HUES48 (cell line): Measurements from ENCODE around the gene RIMBP3C.
"Not testable (repeated sequence)": the region's sequence is repeated elsewhere in the genome, so short reads cannot be mapped to it uniquely, and the experiment has no call there.

Experiments used
- H3K27ac ChIP-seq: one replicate; pipeline ENCODE4 v1.7.0; 2013; ENCODE audit warnings: low read depth, low read length, inconsistent platforms
- H3K27me3 ChIP-seq: 2 replicates; pipeline ENCODE4 v1.6.1; 2013; ENCODE audit warnings: mild to moderate bottlenecking, low read length; ENCODE audit not compliant: control insufficient read depth, insufficient read depth
- H3K36me3 ChIP-seq: 2 replicates; pipeline ENCODE4 v1.6.1; 2013; ENCODE audit warnings: low read length; ENCODE audit not compliant: control insufficient read depth, insufficient read depth
- H3K4me1 ChIP-seq: 2 replicates; pipeline ENCODE4 v1.6.1; 2013; ENCODE audit warnings: mild to moderate bottlenecking, low read length; ENCODE audit not compliant: control insufficient read depth, insufficient read depth
- H3K4me3 ChIP-seq: 2 replicates; pipeline ENCODE4 v1.5.1; 2013; ENCODE audit warnings: mild to moderate bottlenecking, low read depth, low read length
- H3K9ac ChIP-seq: 2 replicates; pipeline ENCODE4 v1.6.1; 2013; ENCODE audit warnings: mild to moderate bottlenecking, low read depth, low read length, moderate library complexity
- H3K9me3 ChIP-seq: 2 replicates; pipeline ENCODE4 v1.6.1; 2013; ENCODE audit warnings: low read length; ENCODE audit not compliant: control insufficient read depth, insufficient read depth

RIMBP3C gene

GRCh38 chr22:21569459-21570170 is 18.4 kb upstream of the RIMBP3C start:
- Histone ChIP-seq H3K9me3 (no peaks in the 10 kb centered on the region), H3K27me3 (no peaks in the 10 kb centered on the region), H3K4me3 (peak overlapping the region; percentile 88), H3K4me1 (peaks cover 16% of the 10 kb centered on the region), H3K36me3 (no peaks in the 10 kb centered on the region), H3K27ac (peak overlapping the region; percentile 20), H3K9ac (no peak overlapping the region; the same call in 1 of the 2 replicates)

- Histone ChIP-seq H3K27ac (peak overlapping the region; percentile 86), H3K9ac (peak overlapping the region; percentile 98; the same call in 1 of the 2 replicates), H3K4me3 (peak overlapping the region; percentile 88), H3K4me1 (peaks cover 16% of the 10 kb centered on the region)
- H3K36me3 ChIP-seq, H3K27me3 ChIP-seq, H3K9me3 ChIP-seq: not testable (repeated sequence)
Measured at GRCh38 chr22:21569076-21569427, 17.8 kb upstream of the RIMBP3C start.

GRCh38 chr22:21568347-21569075 is 17.2 kb upstream of the RIMBP3C start:
- no peaks in the 10 kb centered on the region for H3K36me3 ChIP-seq
- H3K4me3 ChIP-seq = peak overlapping the region; percentile 88
- peaks cover 16% of the 10 kb centered on the region for H3K4me1 ChIP-seq
- peak overlapping the region; percentile 98 for H3K9ac ChIP-seq
- H3K27ac ChIP-seq = peak overlapping the region; percentile 86
- H3K27me3 ChIP-seq = no peaks in the 10 kb centered on the region
- no peaks in the 10 kb centered on the region for H3K9me3 ChIP-seq

GRCh38 chr22:21567456-21568346 is 16.4 kb upstream of the RIMBP3C start, which contains the start of gene UBE2L3:
UBE2L3 (plus strand) TSS chr22:21567714; CDS start chr22:21567745, 31 bp downstream.
- Histone ChIP-seq H3K27me3 (no peaks in the 10 kb centered on the region), H3K9me3 (no peaks in the 10 kb centered on the region), H3K36me3 (no peaks in the 10 kb centered on the region), H3K4me1 (peaks cover 16% of the 10 kb centered on the region), H3K27ac (peak within 1 kb of the TSS; percentile 86), H3K9ac (peak within 1 kb of the TSS; percentile 98), H3K4me3 (peak within 1 kb of the TSS; percentile 88)

- Histone ChIP-seq H3K27me3 (no peaks in the 10 kb centered on the region), H3K36me3 (no peaks in the 10 kb centered on the region), H3K4me1 (peaks cover 3% of the 10 kb centered on the region), H3K4me3 (no peak overlapping the region), H3K9ac (no peak overlapping the region), H3K27ac (no peak overlapping the region), H3K9me3 (no peaks in the 10 kb centered on the region)
Measured at GRCh38 chr22:21564411-21564810, 13.2 kb upstream of the RIMBP3C start.

GRCh38 chr22:21563912-21564311 is 12.7 kb upstream of the RIMBP3C start:
- Histone ChIP-seq H3K27ac (no peak overlapping the region), H3K27me3 (no peaks in the 10 kb centered on the region), H3K9me3 (no peaks in the 10 kb centered on the region), H3K4me3 (no peak overlapping the region), H3K9ac (no peak overlapping the region), H3K4me1 (no peaks in the 10 kb centered on the region), H3K36me3 (no peaks in the 10 kb centered on the region)

- H3K27me3 ChIP-seq, H3K9ac ChIP-seq: not testable (repeated sequence)
Measured at GRCh38 chr22:21560657-21561056, 9.4 kb upstream of the RIMBP3C start.

GRCh38 chr22:21559345-21560125 is 8.3 kb upstream of the RIMBP3C start:
- H3K27me3 ChIP-seq, H3K9me3 ChIP-seq, H3K9ac ChIP-seq, H3K4me1 ChIP-seq, H3K4me3 ChIP-seq, H3K36me3 ChIP-seq, H3K27ac ChIP-seq: not testable (repeated sequence)

More at GRCh38 chr22:21560657-21561056, 9.4 kb upstream of the RIMBP3C start:
- H3K4me1 ChIP-seq, H3K9me3 ChIP-seq, H3K27ac ChIP-seq, H3K36me3 ChIP-seq, H3K4me3 ChIP-seq: not testable (repeated sequence)

- H3K4me1 ChIP-seq, H3K27ac ChIP-seq, H3K9ac ChIP-seq, H3K27me3 ChIP-seq, H3K36me3 ChIP-seq, H3K4me3 ChIP-seq, H3K9me3 ChIP-seq: not testable (repeated sequence)
Measured at GRCh38 chr22:21550678-21551047, 598 bp downstream of the RIMBP3C start.

GRCh38 chr22:21550008-21550677 is 1.1 kb downstream of the RIMBP3C start:
- H3K4me1 ChIP-seq, H3K9me3 ChIP-seq, H3K27ac ChIP-seq: not testable (repeated sequence)

More at GRCh38 chr22:21550008-21550677, 1.1 kb downstream of the RIMBP3C start:
- not testable (repeated sequence) for H3K4me3 ChIP-seq, H3K9ac ChIP-seq, H3K27me3 ChIP-seq, H3K36me3 ChIP-seq
